Mononuclear cell (primary cell): Measurements from ENCODE around the gene C5AR2. TPM values are rescaled to one million over a fixed set of nuclear protein-coding genes. Genes with fewer than 3 reads are reported as not detected.
"Not testable (repeated sequence)": the region's sequence is repeated elsewhere in the genome, so short reads cannot be mapped to it uniquely, and the experiment has no call there.

ENCODE experiments used
- H3K27me3 ChIP-seq: 2 replicates; pipeline ENCODE4 v1.6.0; 2011; ENCODE audit warnings: low read length, control low read depth; ENCODE audit not compliant: insufficient read depth
- H3K4me1 ChIP-seq: 2 replicates; pipeline ENCODE4 v1.5.1; 2011; ENCODE audit warnings: mild to moderate bottlenecking, low read length, control low read depth; ENCODE audit not compliant: insufficient read depth
- H3K4me3 ChIP-seq: 2 replicates; pipeline ENCODE4 v1.5.1; 2011; ENCODE audit warnings: mild to moderate bottlenecking, low read length, moderate library complexity
- H3K9me3 ChIP-seq: 2 replicates; pipeline ENCODE4 v1.5.1; 2011; ENCODE audit warnings: low read depth, mild to moderate bottlenecking, control low read depth, low read length
- total RNA-seq: library from RNA; depleted of rRNA; stranded (reverse); fragments of >200 nt; gene quantifications from one replicate; pipeline ENCODE4 v1.2.3, GENCODE V29; 2012

The C5AR2 gene
- total RNA-seq, 1 donor = 4.1 TPM

DNA sequence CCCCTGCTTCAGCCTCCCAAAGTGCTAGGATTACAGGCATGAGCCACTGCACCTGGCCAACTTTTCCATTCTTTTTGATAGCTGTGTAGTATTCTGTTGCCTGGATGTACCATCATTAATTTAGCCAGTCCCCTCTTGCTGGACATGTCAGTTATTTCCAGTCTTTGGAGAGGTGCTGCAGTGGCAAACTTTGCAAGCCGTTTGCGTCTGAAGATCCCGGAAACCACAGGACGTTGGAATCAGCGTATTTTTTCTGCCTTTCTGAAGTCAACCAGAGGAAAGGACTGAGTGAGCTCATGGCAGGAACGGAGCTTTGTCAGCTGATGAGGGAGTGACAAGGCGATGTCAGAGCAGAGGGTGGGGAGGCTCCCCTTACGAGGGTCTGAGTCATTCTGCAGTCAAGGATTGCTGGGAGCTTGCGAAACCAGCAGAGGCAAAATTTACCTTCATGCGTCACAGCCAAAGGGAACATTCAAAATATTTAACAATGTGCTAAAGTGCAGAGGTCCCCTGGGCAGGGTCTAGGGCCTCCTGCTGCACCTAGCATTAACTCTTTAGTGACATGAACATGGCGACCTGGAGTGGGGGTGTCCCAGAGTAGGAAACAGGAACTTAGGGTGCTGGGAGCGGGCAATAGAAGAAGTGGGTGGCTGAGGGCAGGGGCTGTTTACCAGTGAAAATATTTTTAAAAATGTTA, 16.7 kb upstream of the C5AR2 start:
- Histone ChIP-seq H3K9me3 (no peaks in the 10 kb centered on the region), H3K4me1 (peaks cover 61% of the 10 kb centered on the region), H3K27me3 (peaks cover 2% of the 10 kb centered on the region), H3K4me3 (no peak overlapping the region)

DNA sequence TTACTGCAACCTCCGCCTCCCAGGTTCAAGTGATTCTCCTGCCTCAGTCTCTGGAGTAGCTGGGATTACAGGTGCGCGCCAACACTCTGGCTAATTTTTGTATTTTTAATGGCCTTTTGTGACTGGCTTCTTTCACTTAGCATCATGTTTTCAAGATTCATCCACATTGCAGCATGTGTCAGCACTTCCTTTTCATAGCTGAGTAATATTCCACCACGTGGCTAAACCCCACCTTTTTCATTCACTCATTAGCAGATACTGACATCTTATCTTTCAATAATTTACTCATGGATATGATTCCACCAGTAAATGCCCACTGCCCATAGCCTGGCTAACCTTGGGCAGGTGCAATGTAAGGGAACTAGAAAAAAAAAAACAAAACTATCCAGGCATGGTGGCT, 15.5 kb upstream of the C5AR2 start:
- no peak overlapping the region for H3K4me3 ChIP-seq
- H3K4me1 ChIP-seq = peaks cover 65% of the 10 kb centered on the region
- peaks cover 2% of the 10 kb centered on the region for H3K27me3 ChIP-seq
- no peaks in the 10 kb centered on the region for H3K9me3 ChIP-seq

DNA sequence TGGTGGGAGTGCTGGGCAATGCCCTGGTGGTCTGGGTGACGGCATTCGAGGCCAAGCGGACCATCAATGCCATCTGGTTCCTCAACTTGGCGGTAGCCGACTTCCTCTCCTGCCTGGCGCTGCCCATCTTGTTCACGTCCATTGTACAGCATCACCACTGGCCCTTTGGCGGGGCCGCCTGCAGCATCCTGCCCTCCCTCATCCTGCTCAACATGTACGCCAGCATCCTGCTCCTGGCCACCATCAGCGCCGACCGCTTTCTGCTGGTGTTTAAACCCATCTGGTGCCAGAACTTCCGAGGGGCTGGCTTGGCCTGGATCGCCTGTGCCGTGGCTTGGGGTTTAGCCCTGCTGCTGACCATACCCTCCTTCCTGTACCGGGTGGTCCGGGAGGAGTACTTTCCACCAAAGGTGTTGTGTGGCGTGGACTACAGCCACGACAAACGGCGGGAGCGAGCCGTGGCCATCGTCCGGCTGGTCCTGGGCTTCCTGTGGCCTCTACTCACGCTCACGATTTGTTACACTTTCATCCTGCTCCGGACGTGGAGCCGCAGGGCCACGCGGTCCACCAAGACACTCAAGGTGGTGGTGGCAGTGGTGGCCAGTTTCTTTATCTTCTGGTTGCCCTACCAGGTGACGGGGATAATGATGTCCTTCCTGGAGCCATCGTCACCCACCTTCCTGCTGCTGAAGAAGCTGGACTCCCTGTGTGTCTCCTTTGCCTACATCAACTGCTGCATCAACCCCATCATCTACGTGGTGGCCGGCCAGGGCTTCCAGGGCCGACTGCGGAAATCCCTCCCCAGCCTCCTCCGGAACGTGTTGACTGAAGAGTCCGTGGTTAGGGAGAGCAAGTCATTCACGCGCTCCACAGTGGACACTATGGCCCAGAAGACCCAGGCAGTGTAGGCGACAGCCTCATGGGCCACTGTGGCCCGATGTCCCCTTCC, 11.8 kb upstream of the C5AR2 start:
- H3K27me3 ChIP-seq = peaks cover 2% of the 10 kb centered on the region
- H3K9me3 ChIP-seq = no peaks in the 10 kb centered on the region
- peaks cover 67% of the 10 kb centered on the region for H3K4me1 ChIP-seq
- no peak overlapping the region for H3K4me3 ChIP-seq

DNA sequence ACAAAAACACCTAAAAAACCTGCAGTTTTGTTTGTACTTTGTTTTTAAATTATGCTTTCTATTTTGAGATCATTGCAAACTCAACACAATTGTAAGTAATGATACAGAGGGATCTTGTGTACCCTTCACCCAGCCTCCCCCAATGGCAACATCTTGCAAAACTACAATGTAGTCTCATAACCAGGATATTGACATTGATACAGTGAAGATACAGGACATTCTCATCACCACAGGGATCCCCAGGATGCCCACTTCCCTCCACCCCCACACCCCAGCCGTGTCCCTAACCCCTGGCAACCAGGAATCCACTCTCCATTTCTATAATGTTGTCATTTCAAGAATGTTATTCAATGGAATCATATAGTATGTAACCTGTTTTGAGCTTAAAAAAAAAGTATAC, 10.3 kb upstream of the C5AR2 start:
- peaks cover 2% of the 10 kb centered on the region for H3K27me3 ChIP-seq
- H3K4me3 ChIP-seq = no peak overlapping the region
- H3K9me3 ChIP-seq = no peaks in the 10 kb centered on the region
- peaks cover 59% of the 10 kb centered on the region for H3K4me1 ChIP-seq

DNA sequence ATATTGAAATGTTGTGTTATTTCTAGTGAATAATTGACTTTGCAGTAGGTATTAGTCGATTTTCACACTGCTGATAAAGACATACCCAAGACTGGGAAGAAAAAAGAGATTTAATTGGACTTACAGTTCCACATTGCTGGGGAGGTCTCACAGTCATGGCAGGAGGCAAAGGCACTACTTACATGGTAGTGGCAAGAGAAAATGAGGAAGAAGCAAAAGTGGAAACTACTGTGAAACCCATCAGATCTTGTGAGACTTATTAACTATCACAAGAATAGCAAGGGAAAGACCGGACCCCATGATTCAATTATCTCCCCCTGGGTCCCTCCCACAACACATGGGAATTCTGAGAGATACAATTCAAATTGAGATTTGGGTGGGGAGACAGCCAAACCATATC, 9.9 kb upstream of the C5AR2 start:
- peaks cover 55% of the 10 kb centered on the region for H3K4me1 ChIP-seq
- no peaks in the 10 kb centered on the region for H3K9me3 ChIP-seq
- no peak overlapping the region for H3K4me3 ChIP-seq
- no peaks in the 10 kb centered on the region for H3K27me3 ChIP-seq

DNA sequence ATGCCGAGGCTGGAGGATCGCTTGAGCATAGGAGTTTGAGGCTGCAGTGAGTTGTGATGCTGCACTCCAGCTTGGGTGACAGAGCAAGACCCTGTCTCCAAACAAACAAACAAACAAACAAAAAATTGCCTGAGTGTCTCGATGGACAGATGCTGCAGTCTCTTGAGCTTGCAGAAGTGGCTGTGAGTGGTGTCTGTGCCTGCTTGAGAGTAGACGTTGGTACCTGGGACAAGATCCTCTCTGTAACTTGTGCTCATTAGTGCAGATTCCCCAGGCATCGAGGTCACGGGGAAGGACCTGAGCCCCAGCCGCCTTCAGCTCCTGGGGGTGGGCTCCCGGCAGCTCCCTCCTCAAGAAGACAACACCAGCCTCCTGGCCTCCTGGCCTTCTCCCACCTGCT, 8.6 kb upstream of the C5AR2 start:
- Histone ChIP-seq H3K4me1 (peaks cover 55% of the 10 kb centered on the region), H3K9me3 (no peaks in the 10 kb centered on the region), H3K4me3 (no peak overlapping the region), H3K27me3 (no peaks in the 10 kb centered on the region)

DNA sequence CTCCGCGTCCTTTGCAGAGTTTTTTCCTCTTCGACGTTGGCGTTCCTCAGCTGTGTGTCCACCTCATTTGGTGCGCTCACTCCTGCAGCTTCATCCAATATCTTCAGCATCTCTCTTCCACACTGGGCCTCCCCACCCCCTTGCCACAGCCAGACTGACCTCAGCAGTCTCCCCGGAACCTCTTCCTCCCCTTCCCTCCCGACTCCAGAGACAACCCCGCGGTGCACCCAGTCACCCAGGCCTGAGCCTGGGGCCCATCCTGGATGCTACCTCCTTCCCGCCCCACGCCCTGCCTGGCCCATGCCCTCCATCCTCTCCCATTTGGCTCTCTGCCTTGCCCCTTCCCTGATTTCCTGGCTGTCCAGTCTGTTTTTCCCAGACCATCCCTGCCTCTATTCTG, 8.1 kb upstream of the C5AR2 start:
- H3K4me3 ChIP-seq = no peak overlapping the region
- no peaks in the 10 kb centered on the region for H3K27me3 ChIP-seq
- H3K9me3 ChIP-seq = no peaks in the 10 kb centered on the region
- peaks cover 55% of the 10 kb centered on the region for H3K4me1 ChIP-seq

DNA sequence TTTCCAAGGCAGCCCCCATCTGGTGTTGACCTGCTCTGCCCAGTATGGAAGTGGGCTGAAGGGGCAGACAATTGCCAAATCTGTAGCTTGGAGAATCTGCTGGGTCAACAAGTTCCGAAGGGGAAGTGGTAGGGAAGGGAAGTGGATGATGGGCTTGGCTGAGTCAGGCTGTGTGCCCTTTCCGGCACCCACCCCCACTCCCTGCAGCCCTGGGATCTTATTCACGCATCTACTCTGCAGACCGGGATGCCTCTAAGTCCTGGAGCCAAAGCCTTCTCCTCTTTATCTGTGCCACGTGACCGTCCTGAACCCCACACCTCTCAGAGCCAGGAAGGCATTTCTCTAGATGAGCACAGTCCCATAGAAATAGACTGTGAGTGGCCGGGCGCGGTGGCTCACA, 7.5 kb upstream of the C5AR2 start:
- H3K9me3 ChIP-seq = no peaks in the 10 kb centered on the region
- H3K4me3 ChIP-seq = no peak overlapping the region
- no peaks in the 10 kb centered on the region for H3K27me3 ChIP-seq
- H3K4me1 ChIP-seq = peaks cover 59% of the 10 kb centered on the region

DNA sequence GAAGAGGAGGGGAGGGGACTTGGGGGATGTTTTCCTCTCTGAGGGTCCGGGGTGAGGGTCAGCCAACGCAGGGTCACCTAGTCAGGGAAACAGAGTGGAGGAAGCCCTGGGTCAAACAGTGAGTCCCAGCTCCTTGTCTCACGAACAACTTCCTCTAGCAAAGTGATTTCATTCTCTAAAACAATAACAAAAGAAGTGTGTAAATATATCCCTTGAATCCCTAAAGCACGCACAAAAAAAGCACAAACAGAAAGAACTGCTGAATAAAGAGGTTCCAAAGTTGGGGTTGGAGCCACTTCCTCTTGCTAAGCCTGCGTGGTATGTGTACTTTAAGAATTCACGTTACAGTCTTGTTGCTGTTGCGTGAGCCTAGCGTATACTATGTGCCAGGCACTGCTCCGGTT, 1.5 kb upstream of the C5AR2 start:
- Histone ChIP-seq H3K27me3 (no peaks in the 10 kb centered on the region), H3K4me3 (no peak overlapping the region), H3K9me3 (no peaks in the 10 kb centered on the region), H3K4me1 (peaks cover 48% of the 10 kb centered on the region)

DNA sequence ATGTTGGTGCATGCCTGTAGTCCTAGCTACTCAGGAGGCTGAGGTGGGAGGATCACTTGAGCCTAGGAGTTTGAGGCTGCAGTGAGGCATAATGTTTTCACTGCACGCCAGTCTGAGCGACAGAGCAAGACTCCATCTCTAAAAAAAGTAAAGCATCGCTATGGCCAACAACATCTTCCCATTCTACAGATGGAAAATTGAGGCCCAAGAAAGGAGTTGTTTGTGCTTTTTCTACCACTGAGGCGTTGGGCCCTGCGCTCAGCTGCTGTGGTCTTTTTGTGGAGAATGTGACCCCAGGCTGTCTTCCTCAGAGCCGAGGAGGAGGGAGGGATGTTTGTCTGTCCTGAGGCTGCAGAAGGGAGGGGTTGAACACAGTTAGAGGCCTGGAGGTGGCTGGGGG, 485 bp upstream of the C5AR2 start:
- Histone ChIP-seq H3K4me3 (no peak overlapping the region), H3K27me3 (no peaks in the 10 kb centered on the region), H3K4me1 (peaks cover 55% of the 10 kb centered on the region), H3K9me3 (no peaks in the 10 kb centered on the region)

DNA sequence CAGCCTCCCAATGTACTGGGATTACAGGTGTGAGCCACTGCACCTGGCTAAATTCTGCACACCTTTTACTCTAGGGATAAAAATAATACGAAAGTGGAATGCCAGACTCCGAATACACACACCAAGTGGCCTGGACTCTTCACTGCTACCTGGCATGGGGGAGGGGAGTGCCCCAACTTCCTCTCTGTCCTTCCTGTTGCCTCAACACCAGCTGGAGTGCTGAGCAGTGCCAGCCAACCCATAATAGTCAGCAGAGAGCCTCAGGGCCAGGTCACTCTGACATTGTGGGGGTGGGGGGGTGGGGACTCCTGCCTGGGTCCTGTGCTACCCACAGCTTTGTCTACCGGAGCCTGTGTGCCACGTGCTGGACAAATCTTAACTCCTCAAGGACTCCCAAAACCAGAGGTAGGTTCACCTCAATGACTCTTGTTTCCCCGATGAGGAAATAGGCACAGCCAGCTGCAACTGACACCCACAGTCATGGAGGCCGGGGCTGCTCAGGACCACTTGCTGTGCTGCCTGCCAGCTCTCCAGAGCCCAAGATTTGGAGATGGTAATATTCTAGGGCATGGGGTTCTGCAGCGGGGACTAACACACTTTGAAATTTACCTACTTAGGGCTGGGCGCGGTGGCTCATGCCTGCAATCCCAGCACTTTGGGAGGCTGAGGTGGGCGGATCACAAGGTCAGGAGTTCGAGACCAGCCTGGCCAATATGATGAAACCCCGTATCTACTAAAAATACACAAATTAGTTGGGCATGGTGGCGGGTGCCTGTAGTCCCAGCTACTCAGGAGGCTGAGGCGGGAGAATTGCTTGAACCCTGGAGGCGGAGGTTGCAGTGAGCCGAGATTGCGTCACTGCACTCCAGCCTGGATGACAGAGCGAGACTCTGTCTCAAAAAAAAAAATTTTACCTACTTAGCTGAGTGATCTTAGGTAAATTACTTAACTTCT, 5.1 kb downstream of the C5AR2 start:
- Histone ChIP-seq H3K4me3 (peak overlapping the region; percentile 47), H3K4me1 (peaks cover 51% of the 10 kb centered on the region)
- not testable (repeated sequence) for H3K9me3 ChIP-seq, H3K27me3 ChIP-seq

DNA sequence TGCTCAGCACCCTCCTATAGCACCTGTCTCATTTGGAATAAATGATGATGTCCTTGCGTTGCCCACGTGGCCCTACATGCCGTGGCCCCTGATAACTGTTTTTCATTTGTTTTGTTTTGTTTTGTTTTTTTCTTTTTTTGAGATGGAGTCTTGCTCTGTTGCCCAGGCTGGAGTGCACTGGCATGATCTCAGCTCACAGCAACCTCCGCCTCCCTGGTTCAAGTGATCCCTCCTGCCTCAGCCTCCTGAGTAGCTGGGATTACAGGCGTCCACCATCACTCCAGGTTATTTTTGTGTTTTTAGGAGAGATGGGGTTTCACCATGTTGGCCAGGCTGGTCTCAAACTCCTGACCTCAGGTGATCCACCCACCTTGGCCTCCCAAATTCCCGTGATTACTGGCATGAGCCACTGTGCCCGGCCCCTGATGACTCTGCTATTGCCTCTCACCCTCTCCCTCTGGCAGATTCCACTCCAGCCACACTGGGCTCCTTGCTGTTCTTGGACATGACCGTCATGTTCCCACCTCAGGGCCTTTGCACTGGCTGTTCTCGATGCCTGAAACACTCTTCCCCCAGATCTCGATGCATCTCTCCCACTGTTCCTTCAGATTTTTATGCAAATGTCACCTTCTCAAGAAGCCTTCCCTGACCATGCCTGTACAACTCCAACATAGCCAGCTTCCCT, 7.4 kb downstream of the C5AR2 start:
- no peak overlapping the region for H3K4me3 ChIP-seq
- H3K9me3 ChIP-seq = no peaks in the 10 kb centered on the region
- H3K27me3 ChIP-seq = no peaks in the 10 kb centered on the region
- H3K4me1 ChIP-seq = peaks cover 46% of the 10 kb centered on the region

DNA sequence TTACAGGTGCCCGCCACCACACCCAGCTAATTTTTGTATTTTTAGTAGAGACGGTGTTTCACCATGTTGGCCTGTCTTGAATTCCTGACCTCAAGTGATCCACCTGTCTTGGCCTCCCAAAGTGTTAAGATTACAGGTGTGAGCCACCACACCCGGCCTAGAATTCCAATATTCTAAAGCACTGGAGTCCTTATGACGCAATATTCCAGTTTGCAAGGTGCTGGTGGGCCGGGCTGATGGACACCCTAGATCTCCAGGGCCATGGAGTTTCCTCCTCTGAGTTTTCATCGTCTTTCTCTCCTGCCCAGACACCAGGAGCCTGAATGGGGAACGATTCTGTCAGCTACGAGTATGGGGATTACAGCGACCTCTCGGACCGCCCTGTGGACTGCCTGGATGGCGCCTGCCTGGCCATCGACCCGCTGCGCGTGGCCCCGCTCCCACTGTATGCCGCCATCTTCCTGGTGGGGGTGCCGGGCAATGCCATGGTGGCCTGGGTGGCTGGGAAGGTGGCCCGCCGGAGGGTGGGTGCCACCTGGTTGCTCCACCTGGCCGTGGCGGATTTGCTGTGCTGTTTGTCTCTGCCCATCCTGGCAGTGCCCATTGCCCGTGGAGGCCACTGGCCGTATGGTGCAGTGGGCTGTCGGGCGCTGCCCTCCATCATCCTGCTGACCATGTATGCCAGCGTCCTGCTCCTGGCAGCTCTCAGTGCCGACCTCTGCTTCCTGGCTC, 8.7 kb downstream of the C5AR2 start:
- H3K4me1 ChIP-seq = peaks cover 34% of the 10 kb centered on the region
- H3K4me3 ChIP-seq = no peak overlapping the region
- no peaks in the 10 kb centered on the region for H3K9me3 ChIP-seq
- H3K27me3 ChIP-seq = no peaks in the 10 kb centered on the region

DNA sequence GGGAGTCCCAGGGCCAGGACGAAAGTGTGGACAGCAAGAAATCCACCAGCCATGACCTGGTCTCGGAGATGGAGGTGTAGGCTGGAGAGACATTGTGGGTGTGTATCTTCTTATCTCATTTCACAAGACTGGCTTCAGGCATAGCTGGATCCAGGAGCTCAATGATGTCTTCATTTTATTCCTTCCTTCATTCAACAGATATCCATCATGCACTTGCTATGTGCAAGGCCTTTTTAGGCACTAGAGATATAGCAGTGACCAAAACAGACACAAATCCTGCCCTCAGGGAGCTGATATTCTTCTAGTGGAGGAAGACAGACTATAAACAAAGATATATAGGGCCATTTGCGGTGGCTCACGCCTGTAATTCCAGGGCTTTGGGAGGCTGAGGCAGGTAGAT, 9.8 kb downstream of the C5AR2 start:
- no peaks in the 10 kb centered on the region for H3K27me3 ChIP-seq

More for the DNA sequence above, 9.8 kb downstream of the C5AR2 start:
- Histone ChIP-seq H3K4me1 (peaks cover 29% of the 10 kb centered on the region), H3K4me3 (no peak overlapping the region), H3K9me3 (no peaks in the 10 kb centered on the region)
